ENCODE measurements around the gene CNTFR. TPM values are rescaled to one million over a fixed set of nuclear protein-coding genes. Genes with fewer than 3 reads are reported as not detected.

CNTFR gene
- total and polyA plus RNA-seq, 2 experiments from 2014 or later: 4.7 to 7.5 TPM

DNA sequence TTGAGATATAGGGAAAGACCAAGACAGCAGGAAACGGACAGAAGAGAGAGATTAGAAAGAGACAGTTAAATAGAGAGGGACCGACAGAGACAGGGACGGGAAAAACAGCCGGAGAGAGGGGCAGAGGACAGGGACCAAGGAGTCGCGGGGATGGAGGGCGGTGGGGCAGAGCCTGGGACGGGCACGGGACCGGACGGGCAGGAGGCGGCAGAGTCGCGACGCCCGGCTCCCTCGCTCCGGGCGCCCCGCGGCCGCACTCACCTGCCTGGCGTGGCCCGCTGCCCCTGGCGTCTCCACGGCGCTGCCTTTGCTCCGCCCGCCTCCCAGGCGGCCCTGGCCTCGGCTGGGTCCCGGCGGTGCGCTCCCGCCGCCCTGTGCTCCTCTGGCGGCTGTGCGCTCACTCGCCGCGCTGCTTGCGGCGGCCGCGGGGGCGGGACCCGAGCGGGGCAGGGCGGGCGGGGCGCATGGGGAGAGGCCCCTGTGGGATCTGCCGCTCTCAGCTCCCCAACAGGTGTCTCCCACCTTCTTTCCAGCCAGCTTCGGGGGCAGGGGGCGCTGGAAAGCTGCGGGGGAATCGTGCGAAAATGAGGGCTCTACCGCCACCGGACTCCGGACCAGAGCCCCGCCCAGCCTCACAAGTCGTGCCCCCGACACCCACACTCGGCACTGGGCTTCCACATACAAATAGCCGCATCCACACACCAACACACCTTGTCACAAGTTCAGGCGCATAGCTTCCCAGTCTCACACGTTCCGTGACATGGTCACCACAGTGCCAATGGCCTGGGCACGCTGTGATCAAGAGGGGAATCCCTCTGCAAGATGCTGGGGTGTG, 39.3 kb upstream of the CNTFR start, which contains the start of gene ARID3C:
ARID3C (minus strand) TSS at position 411 of the 835 bp plus-strand sequence. CDS start 1,052 bp downstream, outside the sequence.
- TF ChIP-seq, protein P1, sequence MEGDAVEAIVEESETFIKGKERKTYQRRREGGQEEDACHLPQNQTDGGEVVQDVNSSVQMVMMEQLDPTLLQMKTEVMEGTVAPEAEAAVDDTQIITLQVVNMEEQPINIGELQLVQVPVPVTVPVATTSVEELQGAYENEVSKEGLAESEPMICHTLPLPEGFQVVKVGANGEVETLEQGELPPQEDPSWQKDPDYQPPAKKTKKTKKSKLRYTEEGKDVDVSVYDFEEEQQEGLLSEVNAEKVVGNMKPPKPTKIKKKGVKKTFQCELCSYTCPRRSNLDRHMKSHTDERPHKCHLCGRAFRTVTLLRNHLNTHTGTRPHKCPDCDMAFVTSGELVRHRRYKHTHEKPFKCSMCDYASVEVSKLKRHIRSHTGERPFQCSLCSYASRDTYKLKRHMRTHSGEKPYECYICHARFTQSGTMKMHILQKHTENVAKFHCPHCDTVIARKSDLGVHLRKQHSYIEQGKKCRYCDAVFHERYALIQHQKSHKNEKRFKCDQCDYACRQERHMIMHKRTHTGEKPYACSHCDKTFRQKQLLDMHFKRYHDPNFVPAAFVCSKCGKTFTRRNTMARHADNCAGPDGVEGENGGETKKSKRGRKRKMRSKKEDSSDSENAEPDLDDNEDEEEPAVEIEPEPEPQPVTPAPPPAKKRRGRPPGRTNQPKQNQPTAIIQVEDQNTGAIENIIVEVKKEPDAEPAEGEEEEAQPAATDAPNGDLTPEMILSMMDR (IDR thresholded peaks at IDR 0.05; ENCODE audit: poor library complexity): no peak
- peak; percentile 47 for TF ChIP-seq EZH2 (IDR thresholded peaks at IDR 0.05; ENCODE audit: borderline replicate concordance)
- peak; percentile 74 for DNase-seq (ENCODE audit: low spot score)
- H3K36me3 ChIP-seq (replicated peaks; ENCODE audit: insufficient read depth, low read depth): no peaks in the 10 kb centered on the region
- H4K20me1 ChIP-seq (ENCODE audit: insufficient read depth, poor library complexity, severe bottlenecking): no peaks in the 10 kb centered on the region
- peak within 1 kb of the TSS; percentile 97 for H3K4me2 ChIP-seq
- peak within 1 kb of the TSS; percentile 23 for H3K4me3 ChIP-seq
- no peaks in the 10 kb centered on the region for H3K79me2 ChIP-seq
- H3K9me2 ChIP-seq (replicated peaks; ENCODE audit: insufficient read depth): no peaks in the 10 kb centered on the region
- 5% methylated on average over 27 of the region's 69 CpGs for WGBS (ENCODE audit: low lambda C conversion rate, missing lambda C conversion rate)
- no peaks in the 10 kb centered on the region for H3K9me3 ChIP-seq (ENCODE audit: low read depth)
- H3K27me3 ChIP-seq: peaks cover 69% of the 10 kb centered on the region
- H3K27ac ChIP-seq: no peak within 1 kb of the TSS
- H3K4me1 ChIP-seq (ENCODE audit: insufficient read depth): peaks cover 4% of the 10 kb centered on the region
- H2AFZ ChIP-seq: no peak within 1 kb of the TSS

DNA sequence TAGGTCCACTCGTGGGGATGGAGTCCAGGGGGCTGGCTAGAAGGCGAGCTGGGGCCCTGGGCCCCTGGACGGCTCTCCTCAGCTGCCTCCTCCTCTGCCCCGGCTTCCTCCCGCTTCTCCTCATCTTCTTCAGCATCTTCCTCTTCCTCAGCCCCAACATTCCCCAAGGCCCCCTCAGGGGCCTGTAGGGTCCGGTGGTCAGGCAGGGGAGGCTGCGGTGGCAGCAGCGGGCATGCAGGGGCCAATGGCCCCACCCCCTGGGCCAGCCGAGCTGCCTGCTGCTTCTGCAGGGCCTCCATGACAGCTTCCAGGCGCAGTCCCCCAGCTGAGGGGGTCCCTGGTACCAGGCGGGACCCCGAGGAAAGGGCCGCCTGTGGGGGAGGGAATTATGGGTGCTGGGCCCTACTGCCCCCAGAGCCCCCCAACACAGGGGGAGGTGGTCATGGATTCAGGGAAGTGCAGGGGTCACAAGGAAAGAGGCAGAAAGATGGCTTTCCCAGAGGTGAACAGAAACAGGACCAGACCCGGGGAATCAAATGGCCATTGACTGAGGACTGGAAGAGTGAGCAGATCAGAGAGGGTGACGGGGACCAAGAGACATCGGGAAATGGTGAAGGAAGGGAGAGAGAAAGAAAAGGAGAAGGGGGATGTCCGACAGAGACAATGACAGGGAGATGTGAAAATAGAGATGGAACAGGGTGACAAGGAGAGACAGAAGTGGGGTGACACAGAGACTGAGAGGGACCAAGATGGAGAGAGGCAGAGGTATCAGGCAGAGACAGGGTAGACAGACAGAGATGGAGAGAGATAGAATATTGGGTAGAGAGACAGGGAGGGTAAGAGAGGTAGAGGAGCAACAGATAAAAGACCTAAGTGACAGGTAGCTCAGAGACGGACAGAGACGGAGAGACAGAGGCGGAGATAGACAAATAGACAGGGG, 38.5 kb upstream of the CNTFR start:
- H3K36me3 ChIP-seq (replicated peaks; ENCODE audit: insufficient read depth, low read depth): no peaks in the 10 kb centered on the region
- no peak for DNase-seq (ENCODE audit: low spot score)
- TF ChIP-seq, protein P1 (IDR thresholded peaks at IDR 0.05; ENCODE audit: poor library complexity): no peak
- no peak for TF ChIP-seq EZH2phosphoT487 (IDR thresholded peaks at IDR 0.05; ENCODE audit: low read depth, severe bottlenecking, unreplicated experiment)
- TF ChIP-seq EZH2 (IDR thresholded peaks at IDR 0.05; ENCODE audit: borderline replicate concordance): no peak
- no peaks in the 10 kb centered on the region for H3K79me2 ChIP-seq
- no peaks in the 10 kb centered on the region for H4K20me1 ChIP-seq (ENCODE audit: insufficient read depth, poor library complexity, severe bottlenecking)
- H3K27ac ChIP-seq: no peak overlapping the region
- 64% methylated on average over 20 of the region's 20 CpGs for WGBS (ENCODE audit: low lambda C conversion rate, missing lambda C conversion rate)
- H3K4me3 ChIP-seq: no peak overlapping the region
- H3K27me3 ChIP-seq: peaks cover 76% of the 10 kb centered on the region
- no peaks in the 10 kb centered on the region for H3K9me3 ChIP-seq (ENCODE audit: low read depth)
- H2AFZ ChIP-seq: no peak overlapping the region
- H3K4me2 ChIP-seq: peak overlapping the region; percentile 97
- H3K9me2 ChIP-seq (replicated peaks; ENCODE audit: insufficient read depth): no peaks in the 10 kb centered on the region
- peaks cover 4% of the 10 kb centered on the region for H3K4me1 ChIP-seq (ENCODE audit: insufficient read depth)

DNA sequence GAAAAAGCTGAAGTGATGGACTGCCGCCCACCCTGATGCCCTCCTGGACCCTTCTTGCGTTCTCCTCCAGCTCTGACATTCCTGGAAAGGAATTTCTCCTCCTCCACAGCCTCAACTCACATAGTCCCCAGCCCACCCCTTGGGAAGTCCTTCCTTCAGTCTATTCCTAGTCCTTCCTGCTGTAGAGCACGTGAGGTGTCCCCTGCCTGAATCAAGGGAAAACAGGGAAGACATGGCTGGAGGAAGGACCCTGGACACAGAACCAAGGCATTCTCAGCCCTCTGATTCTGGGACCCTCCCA, 35.6 kb upstream of the CNTFR start:
- H3K36me3 ChIP-seq (replicated peaks; ENCODE audit: insufficient read depth, low read depth): no peaks in the 10 kb centered on the region
- DNase-seq (ENCODE audit: low spot score): no peak
- H3K27me3 ChIP-seq: peaks cover 72% of the 10 kb centered on the region
- H3K4me2 ChIP-seq: no peak overlapping the region
- WGBS (ENCODE audit: low lambda C conversion rate, missing lambda C conversion rate): 67% methylated on average over 3 of the region's 3 CpGs
- H3K9me2 ChIP-seq (replicated peaks; ENCODE audit: insufficient read depth): no peaks in the 10 kb centered on the region
- no peaks in the 10 kb centered on the region for H3K79me2 ChIP-seq
- H4K20me1 ChIP-seq (ENCODE audit: insufficient read depth, poor library complexity, severe bottlenecking): no peaks in the 10 kb centered on the region
- TF ChIP-seq, protein P1 (IDR thresholded peaks at IDR 0.05; ENCODE audit: poor library complexity): no peak
- TF ChIP-seq EZH2 (IDR thresholded peaks at IDR 0.05; ENCODE audit: borderline replicate concordance) (no peak), EZH2phosphoT487 (IDR thresholded peaks at IDR 0.05; ENCODE audit: low read depth, severe bottlenecking, unreplicated experiment) (no peak)
- H3K4me1 ChIP-seq (ENCODE audit: insufficient read depth): peaks cover 2% of the 10 kb centered on the region
- H3K9me3 ChIP-seq (ENCODE audit: low read depth): no peaks in the 10 kb centered on the region
- no peak overlapping the region for H3K4me3 ChIP-seq
- H3K27ac ChIP-seq: no peak overlapping the region
- no peak overlapping the region for H2AFZ ChIP-seq
